Urinary bladder (tissue), 4 donors: ENCODE data around the gene TPP1. TPM values are rescaled to one million over a fixed set of nuclear protein-coding genes. Genes with fewer than 3 reads are reported as not detected.

ENCODE experiments used
- DNase-seq: peaks from one replicate; pipeline ENCODE4 v3.0.0-alpha.2; 2015; ENCODE audit errors: extremely low spot score
- H3K27ac ChIP-seq: one replicate; pipeline ENCODE4 v1.5.1; 2013; ENCODE audit warnings: low read depth, mild to moderate bottlenecking, moderate library complexity
- H3K36me3 ChIP-seq: one replicate; pipeline ENCODE4 v1.6.1; 2013; ENCODE audit warnings: mild to moderate bottlenecking, moderate library complexity; ENCODE audit not compliant: insufficient read depth
- H3K4me1 ChIP-seq: one replicate; pipeline ENCODE4 v1.6.1; 2013; ENCODE audit warnings: mild to moderate bottlenecking, moderate library complexity; ENCODE audit not compliant: insufficient read depth
- H3K4me3 ChIP-seq: one replicate; pipeline ENCODE4 v1.5.1; 2013; ENCODE audit warnings: low read depth, low read length
- WGBS: extraction: QIAGEN DNeasy Blood & Tissue Kit; methylation state at CpG from one replicate; pipeline ENCODE4 v1.1.7; 2013; 5-methylcytosine and 5-hydroxymethylcytosine counted together
- polyA plus RNA-seq: library from polyadenylated mRNA; stranded (reverse); fragments of 200-250 nt; gene quantifications from one replicate; pipeline ENCODE4 v1.2.3, GENCODE V29; 2013
- total RNA-seq: library from RNA; depleted of rRNA; stranded (reverse); fragments of >200 nt; gene quantifications from one replicate; pipeline ENCODE4 v1.2.3, GENCODE V29; 2014
- donor health status: healthy with polysubstance abuse.
- donor health status: healthy.

Gene TPP1
- total and polyA plus RNA-seq, 2 donors: 48.9 to 101 TPM

GRCh38 chr11:6629573-6629891 is 10.3 kb upstream of the TPP1 start:
- H3K4me3 ChIP-seq: no peak overlapping the region
- no peaks in the 10 kb centered on the region for H3K4me1 ChIP-seq
- H3K36me3 ChIP-seq: no peaks in the 10 kb centered on the region
- H3K27ac ChIP-seq: no peak overlapping the region
- WGBS: 91% methylated on average over 24 of the region's 24 CpGs
- DNase-seq: no peak

- WGBS: 93% methylated on average over 4 of the region's 4 CpGs
- Histone ChIP-seq H3K36me3 (no peaks in the 10 kb centered on the region), H3K27ac (no peak overlapping the region), H3K4me3 (no peak overlapping the region), H3K4me1 (no peaks in the 10 kb centered on the region)
- DNase-seq: no peak
Measured at GRCh38 chr11:6628526-6628925, 9.3 kb upstream of the TPP1 start.

- WGBS: 77% methylated on average over 2 of the region's 2 CpGs
- Histone ChIP-seq H3K27ac (no peak overlapping the region), H3K36me3 (no peaks in the 10 kb centered on the region), H3K4me1 (no peaks in the 10 kb centered on the region), H3K4me3 (no peak overlapping the region)
- DNase-seq: no peak
Measured at GRCh38 chr11:6627762-6628241, 8.6 kb upstream of the TPP1 start.

- no peak overlapping the region for H3K4me3 ChIP-seq
- H3K4me1 ChIP-seq: no peaks in the 10 kb centered on the region
- no peak for DNase-seq
- 88% methylated on average over 19 of the region's 19 CpGs for WGBS
- H3K27ac ChIP-seq: no peak overlapping the region
- H3K36me3 ChIP-seq: no peaks in the 10 kb centered on the region
Measured at GRCh38 chr11:6626971-6627761, 7.9 kb upstream of the TPP1 start.

- DNase-seq: no peak
- no peaks in the 10 kb centered on the region for H3K36me3 ChIP-seq
- 92% methylated on average over 17 of the region's 17 CpGs for WGBS
Measured at GRCh38 chr11:6625832-6626420, 6.7 kb upstream of the TPP1 start.

GRCh38 chr11:6625156-6625831 is 6.1 kb upstream of the TPP1 start:
- no peaks in the 10 kb centered on the region for H3K4me1 ChIP-seq
- H3K4me3 ChIP-seq: no peak overlapping the region
- DNase-seq: no peak
- no peaks in the 10 kb centered on the region for H3K36me3 ChIP-seq
- H3K27ac ChIP-seq: no peak overlapping the region
- WGBS: 86% methylated on average over 12 of the region's 12 CpGs

More at GRCh38 chr11:6625832-6626420, 6.7 kb upstream of the TPP1 start:
- no peaks in the 10 kb centered on the region for H3K4me1 ChIP-seq
- H3K4me3 ChIP-seq: no peak overlapping the region
- H3K27ac ChIP-seq: no peak overlapping the region

GRCh38 chr11:6623391-6624363 is 4.5 kb upstream of the TPP1 start:
- no peak for DNase-seq

GRCh38 chr11:6622261-6623171 is 3.3 kb upstream of the TPP1 start:
- DNase-seq: no peak
- H3K4me1 ChIP-seq: no peaks in the 10 kb centered on the region
- no peak overlapping the region for H3K27ac ChIP-seq
- 85% methylated on average over 24 of the region's 24 CpGs for WGBS
- no peaks in the 10 kb centered on the region for H3K36me3 ChIP-seq
- no peak overlapping the region for H3K4me3 ChIP-seq

More at GRCh38 chr11:6623391-6624363, 4.5 kb upstream of the TPP1 start:
- H3K4me3 ChIP-seq: no peak overlapping the region
- no peaks in the 10 kb centered on the region for H3K4me1 ChIP-seq
- 83% methylated on average over 31 of the region's 31 CpGs for WGBS
- H3K27ac ChIP-seq: no peak overlapping the region
- no peaks in the 10 kb centered on the region for H3K36me3 ChIP-seq

GRCh38 chr11:6621711-6622211 is 2.5 kb upstream of the TPP1 start:
- WGBS: 87% methylated on average over 16 of the region's 16 CpGs
- no peaks in the 10 kb centered on the region for H3K36me3 ChIP-seq
- H3K4me1 ChIP-seq: no peaks in the 10 kb centered on the region
- no peak for DNase-seq
- no peak overlapping the region for H3K27ac ChIP-seq
- no peak overlapping the region for H3K4me3 ChIP-seq

- Histone ChIP-seq H3K4me3 (no peak overlapping the region), H3K27ac (no peak overlapping the region), H3K4me1 (no peaks in the 10 kb centered on the region), H3K36me3 (no peaks in the 10 kb centered on the region)
- no peak for DNase-seq
- WGBS: 75% methylated on average over 1 of the region's 1 CpG
Measured at GRCh38 chr11:6620636-6621035, 1.4 kb upstream of the TPP1 start.

- Histone ChIP-seq H3K36me3 (no peaks in the 10 kb centered on the region), H3K27ac (peak overlapping the region; percentile 74), H3K4me3 (peak overlapping the region; percentile 67), H3K4me1 (no peaks in the 10 kb centered on the region)
- DNase-seq: peak; percentile 21
- 8% methylated on average over 15 of the region's 15 CpGs for WGBS
Measured at GRCh38 chr11:6618117-6619003, 862 bp downstream of the TPP1 start.
